HG02759 (cell line): Measurements from ENCODE around the gene LRRC46.

Experiments used
- ATAC-seq: cut with Tn5 transposase; IDR thresholded peaks from one replicate; pipeline ENCODE4 v1.9.1; 2021; ENCODE audit warnings: mild to moderate bottlenecking, moderate library complexity; ENCODE audit not compliant: unreplicated experiment

Gene LRRC46

GRCh38 chr17:47831003-47831933 lies at the start of gene LRRC46, which contains the start of gene MRPL10:
Gene LRRC46 (plus strand): TSS chr17:47831670. CDS start chr17:47831990, 320 bp downstream.
Gene MRPL10 (minus strand): TSS chr17:47831541. CDS start chr17:47831511, 30 bp downstream.
- peak; percentile 90 for ATAC-seq

GRCh38 chr17:47785538-47786123 lies 45.8 kb upstream of the LRRC46 start:
- ATAC-seq = no peak

- ATAC-seq = no peak
These were observed 41.6 kb upstream of the LRRC46 start for GRCh38 chr17:47789611-47790561.

GRCh38 chr17:47791025-47791424 lies 40.4 kb upstream of the LRRC46 start:
- ATAC-seq = no peak

- no peak for ATAC-seq
These were observed 39.0 kb upstream of the LRRC46 start for GRCh38 chr17:47792457-47792856.

GRCh38 chr17:47792979-47793378 lies 38.5 kb upstream of the LRRC46 start:
- no peak for ATAC-seq

- ATAC-seq = no peak
These were observed 33.7 kb upstream of the LRRC46 start for GRCh38 chr17:47797797-47798196.

GRCh38 chr17:47800686-47801085 lies 30.8 kb upstream of the LRRC46 start:
- no peak for ATAC-seq

- no peak for ATAC-seq
These were observed 30.2 kb upstream of the LRRC46 start for GRCh38 chr17:47801176-47801765.

GRCh38 chr17:47801906-47802305 lies 29.6 kb upstream of the LRRC46 start:
- ATAC-seq = no peak

GRCh38 chr17:47802341-47803022 lies 29.0 kb upstream of the LRRC46 start:
- no peak for ATAC-seq

- no peak for ATAC-seq
These were observed 28.3 kb upstream of the LRRC46 start for GRCh38 chr17:47803201-47803600.

- ATAC-seq = no peak
These were observed 27.7 kb upstream of the LRRC46 start for GRCh38 chr17:47803751-47804150.

- ATAC-seq = no peak
These were observed 27.0 kb upstream of the LRRC46 start for GRCh38 chr17:47804461-47804860.

GRCh38 chr17:47806026-47806912 lies 25.2 kb upstream of the LRRC46 start:
- ATAC-seq = no peak

GRCh38 chr17:47806913-47807255 lies 24.6 kb upstream of the LRRC46 start:
- ATAC-seq = no peak

- ATAC-seq = no peak
These were observed 24.0 kb upstream of the LRRC46 start for GRCh38 chr17:47807421-47807820.

GRCh38 chr17:47808036-47808829 lies 23.2 kb upstream of the LRRC46 start:
- no peak for ATAC-seq
